Astrocyte of the spinal cord (primary cell): ENCODE measurements around the gene SCGB1C2.
A peak's percentile ranks its signal among the peaks of the same experiment; 100 is the strongest.

Experiments
- DNase-seq: peaks from one replicate; pipeline ENCODE4 v3.0.0; 2011; ENCODE audit warnings: low read depth, low spot score
- H3K4me3 ChIP-seq: 2 replicates; pipeline ENCODE4 v1.5.1; 2011; ENCODE audit warnings: low read depth, mild to moderate bottlenecking, low read length, moderate library complexity
- in situ Hi-C: cut with HindIII; loops from 2 replicates; pipeline ENCODE4 v1.10.0; 2017; ENCODE audit warnings: low sequenced_read_pairs
- TF ChIP-seq, protein P1 (sequence below): IDR thresholded peaks from 2 replicates; pipeline ENCODE4 v1.5.1; 2012; ENCODE audit warnings: low read depth, mild to moderate bottlenecking, low read length, inconsistent platforms

SCGB1C2 gene

DNA sequence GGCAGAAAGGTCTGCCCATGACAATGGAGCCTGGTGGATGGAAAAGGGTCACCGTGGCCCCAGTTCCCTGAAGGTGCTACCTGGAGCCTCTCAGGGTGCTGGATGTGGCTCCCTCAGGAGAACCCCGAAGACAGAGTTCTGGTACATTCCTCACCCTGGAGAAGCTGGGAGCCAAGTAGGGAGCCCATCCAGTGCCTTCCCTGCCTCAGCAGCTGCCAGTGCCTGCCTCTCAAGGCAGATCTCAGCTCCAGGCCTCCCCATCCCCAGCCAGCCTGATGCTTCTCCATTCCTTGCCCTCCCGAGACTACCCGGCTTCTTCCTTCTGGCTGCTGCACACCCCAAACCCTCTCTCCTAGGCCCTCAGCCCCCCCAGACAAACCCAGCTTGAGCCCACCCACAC, 20.5 kb downstream of the SCGB1C2 start:
- TF ChIP-seq, protein P1, sequence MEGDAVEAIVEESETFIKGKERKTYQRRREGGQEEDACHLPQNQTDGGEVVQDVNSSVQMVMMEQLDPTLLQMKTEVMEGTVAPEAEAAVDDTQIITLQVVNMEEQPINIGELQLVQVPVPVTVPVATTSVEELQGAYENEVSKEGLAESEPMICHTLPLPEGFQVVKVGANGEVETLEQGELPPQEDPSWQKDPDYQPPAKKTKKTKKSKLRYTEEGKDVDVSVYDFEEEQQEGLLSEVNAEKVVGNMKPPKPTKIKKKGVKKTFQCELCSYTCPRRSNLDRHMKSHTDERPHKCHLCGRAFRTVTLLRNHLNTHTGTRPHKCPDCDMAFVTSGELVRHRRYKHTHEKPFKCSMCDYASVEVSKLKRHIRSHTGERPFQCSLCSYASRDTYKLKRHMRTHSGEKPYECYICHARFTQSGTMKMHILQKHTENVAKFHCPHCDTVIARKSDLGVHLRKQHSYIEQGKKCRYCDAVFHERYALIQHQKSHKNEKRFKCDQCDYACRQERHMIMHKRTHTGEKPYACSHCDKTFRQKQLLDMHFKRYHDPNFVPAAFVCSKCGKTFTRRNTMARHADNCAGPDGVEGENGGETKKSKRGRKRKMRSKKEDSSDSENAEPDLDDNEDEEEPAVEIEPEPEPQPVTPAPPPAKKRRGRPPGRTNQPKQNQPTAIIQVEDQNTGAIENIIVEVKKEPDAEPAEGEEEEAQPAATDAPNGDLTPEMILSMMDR: no peak
- DNase-seq: no peak
- in situ Hi-C loops: no loop called here
- H3K4me3 ChIP-seq: no peak overlapping the region

DNA sequence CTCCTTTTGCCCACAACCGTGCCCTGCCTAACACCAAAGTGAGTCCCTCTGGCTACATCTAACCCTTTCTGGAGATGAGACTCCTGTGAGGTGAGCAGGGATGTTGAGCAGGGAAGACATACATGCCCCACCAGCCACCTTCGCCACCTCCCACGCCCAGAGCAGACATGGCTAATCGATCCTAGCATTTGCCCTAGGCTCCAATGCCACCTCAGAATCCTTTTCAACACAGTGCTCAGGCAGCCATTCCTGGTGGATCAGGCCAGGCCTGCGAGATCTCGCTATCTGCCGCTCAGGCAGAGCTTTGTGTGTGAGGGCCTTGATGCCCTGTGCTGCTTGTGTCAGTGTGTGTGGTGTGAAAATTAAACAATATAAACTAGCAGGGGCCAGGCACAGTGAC, 21.0 kb downstream of the SCGB1C2 start:
- no peak overlapping the region for H3K4me3 ChIP-seq
- TF ChIP-seq, protein P1: no peak
- DNase-seq: no peak
- in situ Hi-C loops: no loop called here

DNA sequence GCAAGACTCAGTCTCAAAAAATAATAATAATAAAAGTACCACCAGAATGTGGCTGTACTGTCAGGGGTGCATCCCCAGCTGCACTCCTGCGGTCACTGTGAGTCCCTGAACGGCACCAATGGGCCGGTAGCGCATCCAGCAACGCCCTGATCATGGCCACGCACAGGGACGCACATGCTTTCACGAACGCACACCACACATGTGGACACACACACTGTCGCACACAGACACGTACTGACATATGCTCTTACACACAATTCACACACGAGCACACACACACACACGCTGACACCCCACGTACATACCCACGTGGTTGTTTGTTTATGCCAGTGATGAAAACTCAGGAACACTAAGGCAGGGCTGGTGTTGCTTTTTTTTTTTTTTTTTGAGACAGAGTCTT, 22.2 kb downstream of the SCGB1C2 start:
- TF ChIP-seq, protein P1: no peak
- no peak for DNase-seq
- no peak overlapping the region for H3K4me3 ChIP-seq
- in situ Hi-C loops: no loop called here

DNA sequence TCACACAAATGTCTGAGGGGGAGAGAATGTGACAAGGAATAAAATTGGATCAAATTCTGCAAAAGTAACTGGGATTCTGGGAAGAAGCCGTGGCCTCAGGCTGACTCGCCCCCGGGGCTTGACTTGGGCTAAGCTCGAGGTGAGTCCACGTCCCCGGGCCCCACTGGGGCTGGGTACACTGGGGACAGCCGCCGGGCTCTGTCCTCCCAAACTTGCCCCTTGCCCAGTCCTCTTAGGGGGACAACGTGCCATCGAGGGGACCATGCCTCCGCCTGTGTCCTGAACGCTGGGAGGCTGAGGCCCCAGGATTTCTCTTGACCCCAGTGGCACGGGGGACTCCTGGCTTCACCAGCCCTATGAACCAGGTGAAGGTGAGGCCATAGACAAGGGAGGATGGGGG, 23.0 kb downstream of the SCGB1C2 start:
- H3K4me3 ChIP-seq: no peak overlapping the region
- in situ Hi-C loops: no loop called here
- TF ChIP-seq, protein P1: no peak
- no peak for DNase-seq

DNA sequence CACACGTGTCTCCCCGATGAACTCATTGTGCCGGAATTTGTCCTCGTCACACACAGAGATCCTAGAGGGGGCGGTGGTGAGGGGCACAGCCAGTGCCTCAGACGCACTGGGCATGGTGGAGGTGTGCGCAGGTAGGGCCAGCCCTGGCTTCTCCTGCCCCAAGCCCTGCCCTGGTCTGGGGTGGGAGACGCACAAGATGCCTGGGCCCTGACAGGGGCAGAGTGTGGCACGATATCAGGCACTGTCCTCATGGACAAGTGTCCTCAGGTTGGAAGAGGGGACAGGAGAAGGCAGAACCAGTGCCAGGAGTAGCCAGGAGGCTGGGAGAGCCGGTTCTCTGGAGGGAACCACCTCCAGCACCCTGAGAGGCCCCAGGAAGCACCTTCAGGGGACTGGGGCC, 24.1 kb downstream of the SCGB1C2 start:
- TF ChIP-seq, protein P1: no peak
- no peak overlapping the region for H3K4me3 ChIP-seq
- no peak for DNase-seq
- in situ Hi-C loops: no loop called here

DNA sequence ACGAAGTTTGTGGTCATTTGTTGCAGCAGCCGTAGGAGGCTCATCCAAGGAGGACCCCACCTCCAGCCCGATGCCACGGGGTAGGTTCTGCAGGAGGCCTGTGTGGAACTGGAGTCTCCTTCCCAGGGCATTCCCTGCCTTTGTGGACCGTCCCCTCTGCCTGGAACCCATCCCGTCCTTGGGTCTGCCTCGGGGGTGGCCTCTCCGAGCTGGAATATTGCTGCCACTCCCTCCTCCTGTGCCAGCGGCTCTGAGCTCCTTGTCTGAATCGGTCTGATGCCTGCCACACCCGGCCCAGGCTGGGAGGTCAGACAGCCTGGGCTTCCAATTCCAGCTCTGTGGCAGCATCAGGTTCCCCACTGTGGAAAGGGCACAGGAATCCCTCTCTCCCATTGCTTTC, 25.3 kb downstream of the SCGB1C2 start:
- in situ Hi-C loops: no loop called here
- TF ChIP-seq, protein P1: no peak
- no peak overlapping the region for H3K4me3 ChIP-seq
- no peak for DNase-seq

DNA sequence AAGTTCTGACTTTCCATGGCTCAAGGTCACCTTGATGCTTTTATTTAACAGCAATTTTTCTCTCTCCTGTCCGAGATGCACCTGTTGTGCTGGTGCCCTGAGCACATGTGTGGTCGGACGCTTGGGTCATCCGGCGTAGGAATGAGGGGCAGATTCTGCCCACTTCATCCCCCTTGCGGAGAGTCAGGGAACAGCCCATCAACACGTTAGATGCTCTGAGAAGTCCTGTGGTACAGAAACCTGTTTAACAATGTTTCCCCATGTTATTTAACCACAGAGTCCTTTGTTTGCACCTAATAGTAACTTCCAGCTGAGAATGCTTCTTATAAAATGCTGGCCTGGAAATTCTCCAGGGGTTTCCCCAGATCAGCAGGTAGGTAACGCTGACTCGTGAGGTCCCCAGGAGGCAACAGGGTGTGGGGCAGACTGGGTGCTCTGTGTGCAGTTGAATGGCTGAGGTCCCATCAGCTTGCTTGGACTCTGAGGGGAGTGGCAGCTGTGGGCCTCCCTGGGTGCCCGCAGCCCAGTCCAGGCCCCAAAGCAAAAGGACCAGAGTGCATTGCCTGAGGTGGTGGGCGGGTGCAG, 26.2 kb downstream of the SCGB1C2 start:
- in situ Hi-C loops: no loop called here
- H3K4me3 ChIP-seq: no peak overlapping the region
- TF ChIP-seq, protein P1: peak; percentile 10
- DNase-seq: no peak
